GM23338 (cell line): ENCODE measurements around the gene RTEL1. TPM values are rescaled to one million over a fixed set of nuclear protein-coding genes. Genes with fewer than 3 reads are reported as not detected.
A peak's percentile ranks its signal among the peaks of the same experiment; 100 is the strongest.

Experiments
- ATAC-seq: fragments of 200-7000 bp; cut with Tn5 transposase; 3 replicates; pipeline ENCODE4 v1.9.1; 2020
- DNase-seq: peaks from one replicate; pipeline ENCODE4 v3.0.0-alpha.2; 2015; ENCODE audit warnings: low spot score
- H2AFZ ChIP-seq: fragments of 200-600 bp; sonication (generic); 2 replicates; pipeline ENCODE4 v1.8.0; 2016; ENCODE audit warnings: antibody characterized with exemption, mild to moderate bottlenecking, moderate library complexity
- H3F3A ChIP-seq: fragments of 200-600 bp; sonication (generic); replicated peaks from 2 replicates; pipeline ENCODE4 v1.8.0; 2017; ENCODE audit warnings: antibody characterized with exemption, mixed run types, low read depth
- H3K27ac ChIP-seq: fragments of 200-600 bp; sonication (generic); 2 replicates; pipeline ENCODE4 v1.6.1; 2016; ENCODE audit warnings: low read depth
- H3K27me3 ChIP-seq: fragments of 200-600 bp; sonication (generic); 2 replicates; pipeline ENCODE4 v1.8.0; 2016; ENCODE audit warnings: mild to moderate bottlenecking, mixed run types, moderate library complexity; ENCODE audit not compliant: insufficient read depth
- H3K36me3 ChIP-seq: fragments of 200-600 bp; sonication (generic); 2 replicates; pipeline ENCODE4 v1.8.0; 2016; ENCODE audit warnings: mild to moderate bottlenecking; ENCODE audit not compliant: insufficient read depth
- H3K4me1 ChIP-seq: fragments of 200-600 bp; sonication (generic); 2 replicates; pipeline ENCODE4 v1.8.0; 2016; ENCODE audit warnings: mild to moderate bottlenecking, moderate library complexity; ENCODE audit not compliant: insufficient read depth
- H3K4me2 ChIP-seq: fragments of 200-600 bp; sonication (generic); 2 replicates; pipeline ENCODE4 v1.7.1; 2017; ENCODE audit warnings: mixed run types
- H3K4me3 ChIP-seq: fragments of 200-600 bp; sonication (generic); 2 replicates; pipeline ENCODE4 v1.6.1; 2016; ENCODE audit warnings: mixed run types
- H3K79me2 ChIP-seq: fragments of 200-600 bp; sonication (generic); replicated peaks from 2 replicates; pipeline ENCODE4 v1.8.0; 2017; ENCODE audit warnings: mild to moderate bottlenecking; ENCODE audit not compliant: insufficient read depth
- H3K9me2 ChIP-seq: fragments of 200-600 bp; sonication (generic); 2 replicates; pipeline ENCODE4 v1.8.0; 2017; ENCODE audit not compliant: insufficient read depth
- H4K20me1 ChIP-seq: fragments of 200-600 bp; sonication (generic); replicated peaks from 2 replicates; pipeline ENCODE4 v1.8.0; 2017; ENCODE audit warnings: mild to moderate bottlenecking; ENCODE audit not compliant: insufficient read depth
- H3K27ac Mint-ChIP-seq: 2 replicates; pipeline ENCODE4 v1.8.0; 2020; ENCODE audit warnings: inconsistent platforms, mild to moderate bottlenecking, moderate library complexity, mixed read lengths
- H3K27me3 Mint-ChIP-seq: 3 replicates; pipeline ENCODE4 v1.8.0; 2022; ENCODE audit warnings: low read depth, mild to moderate bottlenecking, moderate library complexity, mixed read lengths, inconsistent platforms; ENCODE audit not compliant: insufficient read depth, poor library complexity
- H3K36me3 Mint-ChIP-seq: 3 replicates; pipeline ENCODE4 v1.8.0; 2021; ENCODE audit warnings: low read depth, mild to moderate bottlenecking, inconsistent platforms, moderate library complexity, mixed read lengths
- H3K4me1 Mint-ChIP-seq: 3 replicates; pipeline ENCODE4 v1.8.0; 2020; ENCODE audit warnings: mild to moderate bottlenecking, inconsistent platforms, mixed read lengths
- H3K4me3 Mint-ChIP-seq: 3 replicates; pipeline ENCODE4 v1.8.0; 2021; ENCODE audit warnings: moderate library complexity, mild to moderate bottlenecking, inconsistent platforms, mixed read lengths
- H3K9me3 Mint-ChIP-seq: 3 replicates; pipeline ENCODE4 v1.8.0; 2020; ENCODE audit warnings: moderate library complexity, mild to moderate bottlenecking, inconsistent platforms, mixed read lengths
- CREB1 ChIP-seq: fragments of 250-450 bp; sonication (Bioruptor Pico); IDR thresholded peaks from 2 replicates; pipeline ENCODE4 v1.5.0; 2020; ENCODE audit warnings: low read depth, mild to moderate bottlenecking, moderate library complexity
- EZH2 ChIP-seq: fragments of 200-600 bp; sonication (generic); IDR thresholded peaks from one replicate; pipeline ENCODE4 v1.8.0; 2017; ENCODE audit warnings: antibody characterized with exemption, mild to moderate bottlenecking, low read depth; ENCODE audit not compliant: unreplicated experiment
- EZH2phosphoT487 ChIP-seq: fragments of 200-600 bp; sonication (generic); IDR thresholded peaks from one replicate; pipeline ENCODE4 v1.8.1; 2018; ENCODE audit warnings: antibody characterized with exemption; ENCODE audit not compliant: unreplicated experiment
- JUNB ChIP-seq: IDR thresholded peaks from one replicate; pipeline ENCODE4 v1.6.1; 2016; ENCODE audit warnings: antibody characterized with exemption; ENCODE audit not compliant: unreplicated experiment
- NANOG ChIP-seq: IDR thresholded peaks from 2 replicates; pipeline ENCODE4 v1.6.1; 2016; ENCODE audit warnings: antibody characterized with exemption, borderline replicate concordance
- POLR2AphosphoS5 ChIP-seq: IDR thresholded peaks from 2 replicates; pipeline ENCODE4 v1.6.1; 2016; ENCODE audit warnings: antibody characterized with exemption, low read depth
- STAT1 ChIP-seq: IDR thresholded peaks from one replicate; pipeline ENCODE4 v1.6.1; 2016; ENCODE audit warnings: antibody characterized with exemption; ENCODE audit not compliant: unreplicated experiment
- ZNF114 ChIP-seq: fragments of 250-450 bp; sonication (Bioruptor Pico); IDR thresholded peaks from 2 replicates; pipeline ENCODE4 v1.5.0; 2020; ENCODE audit warnings: mild to moderate bottlenecking, moderate library complexity
- ZNF331 ChIP-seq: fragments of 250-450 bp; sonication (Bioruptor Pico); IDR thresholded peaks from 2 replicates; pipeline ENCODE4 v1.5.0; 2020; ENCODE audit warnings: low read depth, mild to moderate bottlenecking, moderate library complexity
- polyA plus RNA-seq: library from polyadenylated mRNA; unstranded; fragments of >200 nt; fragmentation: Nextera tagmentation; extraction: Ambion mirVana; gene quantifications from 2 replicates; pipeline ENCODE4 v1.2.1, GENCODE V29; 2016
- total RNA-seq: library from RNA; depleted of rRNA; stranded (reverse); fragments of >200 nt; shearing (Covaris generic); gene quantifications from 2 replicates; pipeline ENCODE4 v1.2.3, GENCODE V29; 2014
- TF ChIP-seq, protein P1 (sequence below): IDR thresholded peaks from 2 replicates; pipeline ENCODE4 v1.6.1; 2016; ENCODE audit warnings: antibody characterized with exemption
- TF ChIP-seq, protein P2 (sequence below): IDR thresholded peaks from one replicate; pipeline ENCODE4 v1.6.1; 2018; ENCODE audit warnings: antibody characterized with exemption; ENCODE audit not compliant: unreplicated experiment
- TF ChIP-seq, protein P3 (sequence below), 2 experiments: fragments of 200-600 bp in 1 of 2; sonication (generic) in 1 of 2; conservative IDR thresholded peaks; 2 replicates each; pipeline versions ENCODE4 v1.5.1 to v1.6.1; 2016 to 2017; ENCODE audit warnings: antibody characterized with exemption in 2 of 2, low read depth in 2 of 2, mild to moderate bottlenecking in 2 of 2, moderate library complexity in 1 of 2

The RTEL1 gene
- total and polyA plus RNA-seq, 2 experiments from 2014 or later, result 14.2 to 34.5 TPM

DNA sequence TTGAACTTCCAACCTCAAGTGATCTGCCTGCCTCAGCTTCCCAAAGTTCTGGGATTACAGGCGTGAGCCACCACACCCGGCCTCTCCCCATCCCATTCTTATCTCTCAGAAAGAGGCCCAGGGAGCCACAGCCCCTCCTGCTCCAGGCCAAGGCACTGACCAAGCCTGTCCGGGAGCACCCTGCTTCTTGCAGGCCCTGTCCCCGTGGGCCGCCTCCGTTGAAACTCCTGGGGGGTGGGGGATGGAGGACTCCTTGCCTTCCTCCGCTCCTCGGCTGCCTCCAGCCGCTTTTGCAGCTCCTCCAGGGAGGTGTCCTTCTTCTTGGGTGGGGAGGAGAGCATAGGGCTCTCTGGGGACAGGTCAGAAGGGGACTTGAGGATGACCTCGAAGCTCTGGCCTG is 14.6 kb upstream of the RTEL1 start (continued):
- TF ChIP-seq ZNF114 (CRISPR knock-in tag) (no peak), STAT1 (no peak), EZH2 (no peak)
- TF ChIP-seq, protein P1, sequence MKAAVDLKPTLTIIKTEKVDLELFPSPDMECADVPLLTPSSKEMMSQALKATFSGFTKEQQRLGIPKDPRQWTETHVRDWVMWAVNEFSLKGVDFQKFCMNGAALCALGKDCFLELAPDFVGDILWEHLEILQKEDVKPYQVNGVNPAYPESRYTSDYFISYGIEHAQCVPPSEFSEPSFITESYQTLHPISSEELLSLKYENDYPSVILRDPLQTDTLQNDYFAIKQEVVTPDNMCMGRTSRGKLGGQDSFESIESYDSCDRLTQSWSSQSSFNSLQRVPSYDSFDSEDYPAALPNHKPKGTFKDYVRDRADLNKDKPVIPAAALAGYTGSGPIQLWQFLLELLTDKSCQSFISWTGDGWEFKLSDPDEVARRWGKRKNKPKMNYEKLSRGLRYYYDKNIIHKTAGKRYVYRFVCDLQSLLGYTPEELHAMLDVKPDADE, result no peak
- TF ChIP-seq, protein P2, sequence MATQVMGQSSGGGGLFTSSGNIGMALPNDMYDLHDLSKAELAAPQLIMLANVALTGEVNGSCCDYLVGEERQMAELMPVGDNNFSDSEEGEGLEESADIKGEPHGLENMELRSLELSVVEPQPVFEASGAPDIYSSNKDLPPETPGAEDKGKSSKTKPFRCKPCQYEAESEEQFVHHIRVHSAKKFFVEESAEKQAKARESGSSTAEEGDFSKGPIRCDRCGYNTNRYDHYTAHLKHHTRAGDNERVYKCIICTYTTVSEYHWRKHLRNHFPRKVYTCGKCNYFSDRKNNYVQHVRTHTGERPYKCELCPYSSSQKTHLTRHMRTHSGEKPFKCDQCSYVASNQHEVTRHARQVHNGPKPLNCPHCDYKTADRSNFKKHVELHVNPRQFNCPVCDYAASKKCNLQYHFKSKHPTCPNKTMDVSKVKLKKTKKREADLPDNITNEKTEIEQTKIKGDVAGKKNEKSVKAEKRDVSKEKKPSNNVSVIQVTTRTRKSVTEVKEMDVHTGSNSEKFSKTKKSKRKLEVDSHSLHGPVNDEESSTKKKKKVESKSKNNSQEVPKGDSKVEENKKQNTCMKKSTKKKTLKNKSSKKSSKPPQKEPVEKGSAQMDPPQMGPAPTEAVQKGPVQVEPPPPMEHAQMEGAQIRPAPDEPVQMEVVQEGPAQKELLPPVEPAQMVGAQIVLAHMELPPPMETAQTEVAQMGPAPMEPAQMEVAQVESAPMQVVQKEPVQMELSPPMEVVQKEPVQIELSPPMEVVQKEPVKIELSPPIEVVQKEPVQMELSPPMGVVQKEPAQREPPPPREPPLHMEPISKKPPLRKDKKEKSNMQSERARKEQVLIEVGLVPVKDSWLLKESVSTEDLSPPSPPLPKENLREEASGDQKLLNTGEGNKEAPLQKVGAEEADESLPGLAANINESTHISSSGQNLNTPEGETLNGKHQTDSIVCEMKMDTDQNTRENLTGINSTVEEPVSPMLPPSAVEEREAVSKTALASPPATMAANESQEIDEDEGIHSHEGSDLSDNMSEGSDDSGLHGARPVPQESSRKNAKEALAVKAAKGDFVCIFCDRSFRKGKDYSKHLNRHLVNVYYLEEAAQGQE, result no peak

DNA sequence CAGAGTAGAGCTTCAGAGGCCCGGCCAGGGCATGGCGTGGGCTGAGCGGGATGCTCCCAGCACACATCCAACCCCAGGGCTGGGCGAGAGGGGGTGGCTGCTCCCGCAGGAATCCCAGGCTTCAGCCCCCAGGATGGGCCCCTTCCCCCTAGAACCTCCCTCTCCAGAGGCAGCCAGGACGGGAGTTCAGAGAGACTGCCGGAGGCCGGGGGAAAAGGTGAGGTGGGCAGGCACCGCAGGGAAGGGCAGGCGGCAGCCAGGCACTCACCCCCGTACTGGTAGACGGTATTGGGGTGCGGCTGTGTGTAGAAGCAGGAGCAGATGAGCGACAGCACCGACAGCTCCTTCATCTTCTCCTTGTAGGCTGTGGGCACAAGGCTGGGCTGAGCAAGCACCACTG is 14.2 kb upstream of the RTEL1 start:
- peaks cover 3% of the 10 kb centered on the region; the same call in 2 of the 3 replicates for H3K36me3 Mint-ChIP-seq
- peak overlapping the region; percentile 80; the same call in 2 of the 3 replicates for H3K4me3 Mint-ChIP-seq
- Histone ChIP-seq H3K4me3 (no peak overlapping the region), H3K4me1 (peaks cover 7% of the 10 kb centered on the region; the same call in 1 of the 2 replicates), H3F3A (peaks cover 9% of the 10 kb centered on the region; the same call in 1 of the 2 replicates), H3K79me2 (no peaks in the 10 kb centered on the region), H3K36me3 (no peaks in the 10 kb centered on the region), H4K20me1 (no peaks in the 10 kb centered on the region; the same call in 1 of the 2 replicates), H3K27me3 (no peaks in the 10 kb centered on the region), H2AFZ (no peak overlapping the region), H3K9me2 (no peaks in the 10 kb centered on the region), H3K27ac (no peak overlapping the region), H3K4me2 (no peak overlapping the region)
- H3K4me1 Mint-ChIP-seq, result peaks cover 11% of the 10 kb centered on the region
- no peak overlapping the region for H3K27ac Mint-ChIP-seq
- H3K9me3 Mint-ChIP-seq, result no peaks in the 10 kb centered on the region
- DNase-seq (no peak), ATAC-seq (no peak)
- peaks cover 9% of the 10 kb centered on the region for H3K27me3 Mint-ChIP-seq
- TF ChIP-seq, protein P2, result no peak
- TF ChIP-seq, protein P3, sequence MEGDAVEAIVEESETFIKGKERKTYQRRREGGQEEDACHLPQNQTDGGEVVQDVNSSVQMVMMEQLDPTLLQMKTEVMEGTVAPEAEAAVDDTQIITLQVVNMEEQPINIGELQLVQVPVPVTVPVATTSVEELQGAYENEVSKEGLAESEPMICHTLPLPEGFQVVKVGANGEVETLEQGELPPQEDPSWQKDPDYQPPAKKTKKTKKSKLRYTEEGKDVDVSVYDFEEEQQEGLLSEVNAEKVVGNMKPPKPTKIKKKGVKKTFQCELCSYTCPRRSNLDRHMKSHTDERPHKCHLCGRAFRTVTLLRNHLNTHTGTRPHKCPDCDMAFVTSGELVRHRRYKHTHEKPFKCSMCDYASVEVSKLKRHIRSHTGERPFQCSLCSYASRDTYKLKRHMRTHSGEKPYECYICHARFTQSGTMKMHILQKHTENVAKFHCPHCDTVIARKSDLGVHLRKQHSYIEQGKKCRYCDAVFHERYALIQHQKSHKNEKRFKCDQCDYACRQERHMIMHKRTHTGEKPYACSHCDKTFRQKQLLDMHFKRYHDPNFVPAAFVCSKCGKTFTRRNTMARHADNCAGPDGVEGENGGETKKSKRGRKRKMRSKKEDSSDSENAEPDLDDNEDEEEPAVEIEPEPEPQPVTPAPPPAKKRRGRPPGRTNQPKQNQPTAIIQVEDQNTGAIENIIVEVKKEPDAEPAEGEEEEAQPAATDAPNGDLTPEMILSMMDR (conservative IDR thresholded peaks at IDR 0.05; ENCODE audit: low read depth in 2 of 2), result no peak
- TF ChIP-seq STAT1 (no peak), CREB1 (CRISPR knock-in tag) (no peak), JUNB (no peak), ZNF114 (CRISPR knock-in tag) (no peak), NANOG (no peak), ZNF331 (CRISPR knock-in tag) (no peak), EZH2phosphoT487 (no peak), POLR2AphosphoS5 (no peak)
